CD14-positive monocyte (primary cell): ENCODE data around the gene WIPF2. TPM values are rescaled to one million over a fixed set of nuclear protein-coding genes. Genes with fewer than 3 reads are reported as not detected.

ENCODE experiments used
- DNase-seq, 3 donors: peaks; one replicate each; pipeline ENCODE4 v3.0.0-alpha.2; 2011 to 2022
- H2AFZ ChIP-seq: 2 replicates; pipeline ENCODE4 v1.6.0; 2012; ENCODE audit warnings: mild to moderate bottlenecking, low read depth, low read length, inconsistent platforms; ENCODE audit not compliant: insufficient read depth, poor library complexity, severe bottlenecking
- H3K27ac ChIP-seq, 2 donors: 1 replicate in 1 of 2; 2 replicates in 1 of 2; pipeline ENCODE4 v1.5.1; 2012 to 2013; ENCODE audit warnings: low read length in 2 of 2, control low read depth in 1 of 2, inconsistent platforms in 1 of 2, low read depth in 1 of 2, mild to moderate bottlenecking in 1 of 2
- H3K27me3 ChIP-seq, 2 donors: one replicate each; pipeline versions ENCODE4 v1.6.0 to v1.6.1; 2011 to 2013; ENCODE audit warnings: low read length in 2 of 2; ENCODE audit not compliant: control insufficient read depth in 2 of 2, insufficient read depth in 2 of 2
- H3K36me3 ChIP-seq, 2 donors: replicated peaks in 1 of 2; 1 replicate in 1 of 2; 2 replicates in 1 of 2; pipeline versions ENCODE4 v1.5.1 to v1.6.1; 2012 to 2013; ENCODE audit warnings: low read length in 2 of 2, control low read depth in 1 of 2, inconsistent platforms in 1 of 2, mild to moderate bottlenecking in 1 of 2; ENCODE audit not compliant: insufficient read depth in 2 of 2, control insufficient read depth in 1 of 2
- H3K4me1 ChIP-seq, 2 donors: 1 replicate in 1 of 2; 2 replicates in 1 of 2; pipeline versions ENCODE4 v1.5.1 to v1.6.1; 2012 to 2013; ENCODE audit warnings: low read length in 2 of 2, control low read depth in 1 of 2, inconsistent platforms in 1 of 2, mild to moderate bottlenecking in 1 of 2, moderate library complexity in 1 of 2; ENCODE audit not compliant: insufficient read depth in 2 of 2, control insufficient read depth in 1 of 2
- H3K4me2 ChIP-seq: replicated peaks from 2 replicates; pipeline ENCODE3; 2012; ENCODE audit warnings: low read length, moderate library complexity, mild to moderate bottlenecking; ENCODE audit not compliant: poor library complexity, severe bottlenecking; ENCODE audit errors: extremely low read depth
- H3K4me3 ChIP-seq, 3 experiments: fragments of 200-600 bp in 1 of 3; sonication (generic) in 1 of 3; replicated peaks in 1 of 3; 1 replicate in 2 of 3; 2 replicates in 1 of 3; pipeline ENCODE4 v1.5.1; 2011 to 2013; ENCODE audit warnings: low read length in 3 of 3, mild to moderate bottlenecking in 3 of 3, control low read depth in 2 of 3, low read depth in 2 of 3, inconsistent platforms in 1 of 3, moderate library complexity in 1 of 3
- H3K79me2 ChIP-seq: 2 replicates; pipeline ENCODE4 v1.6.0; 2012; ENCODE audit warnings: mild to moderate bottlenecking, control low read depth, inconsistent platforms, low read length, moderate library complexity; ENCODE audit not compliant: insufficient read depth
- H3K9ac ChIP-seq: 2 replicates; pipeline ENCODE4 v1.6.0; 2017; ENCODE audit warnings: low read length, mild to moderate bottlenecking; ENCODE audit not compliant: insufficient read depth, poor library complexity, severe bottlenecking
- H3K9me3 ChIP-seq, 2 donors: replicated peaks in 1 of 2; 1 replicate in 1 of 2; 2 replicates in 1 of 2; pipeline versions ENCODE4 v1.5.1 to v1.6.1; 2012 to 2013; ENCODE audit warnings: low read length in 2 of 2, control low read depth in 1 of 2; ENCODE audit not compliant: control insufficient read depth in 1 of 2, insufficient read depth in 1 of 2
- H4K20me1 ChIP-seq: 2 replicates; pipeline ENCODE4 v1.6.0; 2012; ENCODE audit warnings: mild to moderate bottlenecking, low read length, control low read depth, moderate library complexity; ENCODE audit not compliant: insufficient read depth
- H3K27ac Mint-ChIP-seq, 7 donors: one replicate each; pipeline ENCODE4 v1.8.0; 2020; ENCODE audit warnings: mild to moderate bottlenecking in 7 of 7, mixed read lengths in 7 of 7, moderate library complexity in 6 of 7, inconsistent platforms in 2 of 7
- H3K27me3 Mint-ChIP-seq, 3 donors: one replicate each; pipeline ENCODE4 v1.8.0; 2021 to 2022; ENCODE audit warnings: low read depth in 3 of 3, mild to moderate bottlenecking in 3 of 3, mixed read lengths in 3 of 3, moderate library complexity in 3 of 3, inconsistent platforms in 1 of 3
- H3K36me3 Mint-ChIP-seq, 2 donors: one replicate each; pipeline ENCODE4 v1.8.0; 2020; ENCODE audit warnings: mixed read lengths in 2 of 2, inconsistent platforms in 1 of 2, mild to moderate bottlenecking in 1 of 2
- H3K4me1 Mint-ChIP-seq: one replicate; pipeline ENCODE4 v1.8.0; 2020; ENCODE audit warnings: mild to moderate bottlenecking, mixed read lengths
- H3K4me3 Mint-ChIP-seq, 2 donors: one replicate each; pipeline ENCODE4 v1.8.0; 2020; ENCODE audit warnings: mild to moderate bottlenecking in 2 of 2, mixed read lengths in 2 of 2, moderate library complexity in 1 of 2
- H3K9me3 Mint-ChIP-seq, 7 donors: one replicate each; pipeline ENCODE4 v1.8.0; 2020 to 2022; ENCODE audit warnings: mixed read lengths in 7 of 7, mild to moderate bottlenecking in 6 of 7, moderate library complexity in 6 of 7, inconsistent platforms in 2 of 7
- WGBS: methylation state at CpG from one replicate; pipeline ENCODE4 v1.1.5; 2013; ENCODE audit warnings: missing lambda C conversion rate; ENCODE audit not compliant: insufficient coverage; 5-methylcytosine and 5-hydroxymethylcytosine counted together
- intact Hi-C, 2 donors: fragments of 100-400 bp; cut with micrococcal nuclease; formaldehyde crosslinking; loops; one replicate each; pipeline versions ENCODE4 v1.15.0 to v1.15.1; 2023
- polyA plus RNA-seq, 3 donors: library from polyadenylated mRNA; depleted of rRNA in 1 of 3; unstranded in 2 of 3; stranded (reverse) in 1 of 3; fragments of 300-500 nt in 2 of 3; fragments of >200 nt in 1 of 3; fragmentation: Illumina TruSeq in 2 of 3; gene quantifications; 1 replicate in 2 of 3; 2 replicates in 1 of 3; pipeline ENCODE4 v1.2.3, GENCODE V29; 2012 to 2021
- TF ChIP-seq, protein P1 (sequence below): fragments of 200-600 bp; IDR thresholded peaks from one replicate; pipeline ENCODE4 v1.8.0; 2022; ENCODE audit warnings: antibody characterized with exemption, mild to moderate bottlenecking

WIPF2 gene
- polyA plus RNA-seq, 3 donors = 5.2 to 9.7 (median 8.4) TPM

GRCh38 chr17:40330850-40331470, 111.9 kb downstream of the WIPF2 start:
- DNase-seq = no peak
- WGBS = 68% methylated on average over 3 of the region's 10 CpGs
- Histone ChIP-seq H3K4me2 (peak overlapping the region; percentile 83), H3K4me1 (peaks cover 100% of the 10 kb centered on the region in 2 donors), H3K4me3 (peak overlapping the region; percentile 1 to 69 (median 24)), H3K27ac (peak overlapping the region; percentile 74 to 100), H3K27me3 (no peaks in the 10 kb centered on the region), H3K36me3 (peaks cover 14 to 16% of the 10 kb centered on the region in 2 donors), H4K20me1 (peaks cover 8% of the 10 kb centered on the region), H3K9me3 (no peaks in the 10 kb centered on the region), H2AFZ (no peak overlapping the region), H3K79me2 (peaks cover 100% of the 10 kb centered on the region), H3K9ac (peak overlapping the region; percentile 58)
- peak overlapping the region; percentile 93 to 100 (median 99) for H3K27ac Mint-ChIP-seq
- peaks cover 0 to 6% (median 1%) of the 10 kb centered on the region in 3 donors for H3K27me3 Mint-ChIP-seq
- TF ChIP-seq, protein P1, sequence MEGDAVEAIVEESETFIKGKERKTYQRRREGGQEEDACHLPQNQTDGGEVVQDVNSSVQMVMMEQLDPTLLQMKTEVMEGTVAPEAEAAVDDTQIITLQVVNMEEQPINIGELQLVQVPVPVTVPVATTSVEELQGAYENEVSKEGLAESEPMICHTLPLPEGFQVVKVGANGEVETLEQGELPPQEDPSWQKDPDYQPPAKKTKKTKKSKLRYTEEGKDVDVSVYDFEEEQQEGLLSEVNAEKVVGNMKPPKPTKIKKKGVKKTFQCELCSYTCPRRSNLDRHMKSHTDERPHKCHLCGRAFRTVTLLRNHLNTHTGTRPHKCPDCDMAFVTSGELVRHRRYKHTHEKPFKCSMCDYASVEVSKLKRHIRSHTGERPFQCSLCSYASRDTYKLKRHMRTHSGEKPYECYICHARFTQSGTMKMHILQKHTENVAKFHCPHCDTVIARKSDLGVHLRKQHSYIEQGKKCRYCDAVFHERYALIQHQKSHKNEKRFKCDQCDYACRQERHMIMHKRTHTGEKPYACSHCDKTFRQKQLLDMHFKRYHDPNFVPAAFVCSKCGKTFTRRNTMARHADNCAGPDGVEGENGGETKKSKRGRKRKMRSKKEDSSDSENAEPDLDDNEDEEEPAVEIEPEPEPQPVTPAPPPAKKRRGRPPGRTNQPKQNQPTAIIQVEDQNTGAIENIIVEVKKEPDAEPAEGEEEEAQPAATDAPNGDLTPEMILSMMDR = no peak
- no peaks in the 10 kb centered on the region for H3K9me3 Mint-ChIP-seq
- intact Hi-C loops = loop anchor here in 1 of 2 donors (1.0 kb wide), 1 partner anchor 9 kb away; no protein-coding TSS in a partner anchor
- H3K4me1 Mint-ChIP-seq = peaks cover 97% of the 10 kb centered on the region
- H3K4me3 Mint-ChIP-seq = peak overlapping the region; percentile 75 to 86
- H3K36me3 Mint-ChIP-seq = peaks cover 47 to 63% of the 10 kb centered on the region in 2 donors

DNA sequence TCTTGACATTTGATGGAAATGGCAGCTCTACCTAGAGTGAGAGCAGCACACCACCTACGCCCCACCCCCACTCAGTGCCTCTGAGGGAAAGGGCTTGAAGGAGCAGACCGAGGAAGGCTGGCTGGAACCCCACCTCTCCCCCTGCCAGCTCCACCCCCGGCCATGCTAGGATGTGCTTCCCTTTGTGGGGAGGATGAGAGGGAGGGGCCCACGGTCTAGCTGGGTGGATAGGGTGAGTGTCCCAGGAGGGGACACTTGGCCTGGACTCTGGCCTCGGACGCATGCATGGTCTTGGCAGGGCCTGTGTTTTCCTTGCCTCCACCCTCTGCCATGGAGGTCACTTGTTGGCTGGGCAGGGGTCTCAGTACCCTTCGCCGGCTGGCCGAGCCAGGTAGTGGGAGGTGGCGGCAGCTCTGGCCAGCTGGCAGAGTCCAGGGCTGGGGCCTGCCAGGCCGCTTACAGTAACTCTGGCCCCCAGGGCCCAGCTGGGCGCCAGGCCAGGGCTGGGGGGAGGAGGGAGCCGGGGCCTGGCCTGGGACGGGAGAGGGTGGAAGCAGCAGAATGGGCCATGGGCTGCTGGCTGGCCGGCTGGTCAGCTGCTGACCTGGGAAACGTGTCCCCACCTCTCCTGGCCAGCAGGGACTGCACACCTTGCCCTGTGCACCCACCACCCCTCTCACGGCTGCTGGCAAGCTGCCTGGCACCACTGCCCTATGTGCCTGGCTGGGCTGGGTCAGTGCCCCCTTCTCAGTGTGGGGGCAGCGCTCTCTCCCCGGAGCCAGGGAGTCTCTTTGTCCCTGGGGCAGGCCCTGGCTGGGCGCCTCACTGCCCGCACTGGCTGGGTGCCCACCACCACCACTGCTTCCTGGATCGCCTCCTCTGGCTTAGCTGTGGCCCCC, 112.9 kb downstream of the WIPF2 start:
- Histone ChIP-seq H3K4me2 (peak overlapping the region; percentile 83), H3K9ac (peak overlapping the region; percentile 58), H3K79me2 (peaks cover 100% of the 10 kb centered on the region), H3K36me3 (peaks cover 14 to 16% of the 10 kb centered on the region in 2 donors), H3K4me1 (peaks cover 100% of the 10 kb centered on the region in 2 donors), H3K27me3 (no peaks in the 10 kb centered on the region), H3K4me3 (peak overlapping the region; percentile 3 to 69 (median 26)), H4K20me1 (peaks cover 3% of the 10 kb centered on the region), H3K27ac (peak overlapping the region; percentile 74 to 100), H2AFZ (no peak overlapping the region), H3K9me3 (no peaks in the 10 kb centered on the region)
- peak overlapping the region; percentile 93 to 100 (median 99) for H3K27ac Mint-ChIP-seq
- peaks cover 45 to 63% of the 10 kb centered on the region in 2 donors for H3K36me3 Mint-ChIP-seq
- no peaks in the 10 kb centered on the region for H3K9me3 Mint-ChIP-seq
- DNase-seq = no peak
- H3K27me3 Mint-ChIP-seq = peaks cover 0 to 6% (median 1%) of the 10 kb centered on the region in 3 donors
- peaks cover 95% of the 10 kb centered on the region for H3K4me1 Mint-ChIP-seq
- WGBS = 35% methylated on average over 17 of the region's 22 CpGs
- TF ChIP-seq, protein P1 = no peak
- peak overlapping the region; percentile 75 to 86 for H3K4me3 Mint-ChIP-seq
- intact Hi-C loops = no loop called here
